Uterus (tissue), 2 donors: ENCODE results near the gene ZNF467.

ENCODE experiments used
- POLR2A ChIP-seq, 2 donors: fragments of 450-650 bp; IDR thresholded peaks; one replicate each; pipeline ENCODE4 v1.6.1; 2016; ENCODE audit warnings: antibody characterized with exemption in 2 of 2, mild to moderate bottlenecking in 1 of 2, moderate library complexity in 1 of 2
- TF ChIP-seq, protein P1 (sequence below), 4 experiments: fragments of 200-600 bp in 2 of 4; fragments of 450-650 bp in 2 of 4; sonication (generic) in 2 of 4; IDR thresholded peaks; one replicate each; pipeline ENCODE4 v1.5.1; 2016 to 2019; ENCODE audit warnings: antibody characterized with exemption in 4 of 4, mild to moderate bottlenecking in 2 of 4, moderate library complexity in 1 of 4

GRCh38 chr7:149736478-149737360, 36.7 kb downstream of the ZNF467 start:
- TF ChIP-seq, protein P1, sequence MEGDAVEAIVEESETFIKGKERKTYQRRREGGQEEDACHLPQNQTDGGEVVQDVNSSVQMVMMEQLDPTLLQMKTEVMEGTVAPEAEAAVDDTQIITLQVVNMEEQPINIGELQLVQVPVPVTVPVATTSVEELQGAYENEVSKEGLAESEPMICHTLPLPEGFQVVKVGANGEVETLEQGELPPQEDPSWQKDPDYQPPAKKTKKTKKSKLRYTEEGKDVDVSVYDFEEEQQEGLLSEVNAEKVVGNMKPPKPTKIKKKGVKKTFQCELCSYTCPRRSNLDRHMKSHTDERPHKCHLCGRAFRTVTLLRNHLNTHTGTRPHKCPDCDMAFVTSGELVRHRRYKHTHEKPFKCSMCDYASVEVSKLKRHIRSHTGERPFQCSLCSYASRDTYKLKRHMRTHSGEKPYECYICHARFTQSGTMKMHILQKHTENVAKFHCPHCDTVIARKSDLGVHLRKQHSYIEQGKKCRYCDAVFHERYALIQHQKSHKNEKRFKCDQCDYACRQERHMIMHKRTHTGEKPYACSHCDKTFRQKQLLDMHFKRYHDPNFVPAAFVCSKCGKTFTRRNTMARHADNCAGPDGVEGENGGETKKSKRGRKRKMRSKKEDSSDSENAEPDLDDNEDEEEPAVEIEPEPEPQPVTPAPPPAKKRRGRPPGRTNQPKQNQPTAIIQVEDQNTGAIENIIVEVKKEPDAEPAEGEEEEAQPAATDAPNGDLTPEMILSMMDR (IDR thresholded peaks at IDR 0.05): no peak
- TF ChIP-seq POLR2A (IDR thresholded peaks at IDR 0.05): no peak
